Transverse colon (tissue), 4 donors: Measurements from ENCODE around the gene EDC3.

Experiments used
- CTCF ChIP-seq, 5 experiments: fragments of 200-600 bp in 3 of 5; fragments of 450-650 bp in 2 of 5; sonication (generic) in 3 of 5; IDR thresholded peaks; 1 replicate in 2 of 5; 2 replicates in 3 of 5; pipeline ENCODE4 v1.5.1; 2016 to 2017; ENCODE audit warnings: antibody characterized with exemption in 5 of 5, inconsistent platforms in 3 of 5, mild to moderate bottlenecking in 2 of 5, moderate library complexity in 1 of 5
- EP300 ChIP-seq: sonication (generic); formaldehyde crosslinking; IDR thresholded peaks from one replicate; pipeline ENCODE4 v1.6.1; 2017; ENCODE audit warnings: antibody characterized with exemption, low read depth
- POLR2AphosphoS5 ChIP-seq, 3 donors: sonication (generic); formaldehyde crosslinking; IDR thresholded peaks; one replicate each; pipeline ENCODE4 v1.6.1; 2016; ENCODE audit warnings: antibody characterized with exemption in 3 of 3

GRCh38 chr15:74664670-74665069 lies 31.2 kb downstream of the EDC3 start:
- TF ChIP-seq POLR2AphosphoS5 (IDR thresholded peaks at IDR 0.05) (no peak), EP300 (no peak), CTCF (IDR thresholded peaks at IDR 0.05) (no peak)
